Posterior vena cava (tissue), 2 donors: Measurements from ENCODE around the gene NXNL1. TPM values are rescaled to one million over a fixed set of nuclear protein-coding genes. Genes with fewer than 3 reads are reported as not detected.

Source experiments
- DNase-seq: peaks from one replicate; pipeline ENCODE4 v3.0.0-alpha.2; 2020; ENCODE audit warnings: low spot score
- intact Hi-C, 2 donors: fragments of 100-400 bp; cut with DNase I; formaldehyde crosslinking; loops; one replicate each; pipeline versions ENCODE4 v1.14.1 to v1.14.2; 2022 to 2023
- total RNA-seq, 2 donors: library from RNA; stranded (reverse); fragmentation: NEBNext Ultra II Directional; extraction: Animal tissue kit (Norgen Biotek cat#: 25700); gene quantifications; one replicate each; pipeline ENCODE4 v1.2.1, GENCODE V29; 2021
- donor health status: DM: yes; HTN: yes; CAD: no.
- donor health status: DM: yes; HTN: yes; CAD: no.

NXNL1 gene
- total RNA-seq, 2 donors from 2014 or later = not detected

- DNase-seq = no peak
- intact Hi-C loops = loop anchor here (5.0 to 10.0 kb wide), 2 partner anchors 70 to 947 kb away; partner anchors contain the start of gene SSBP4 (in 1 of the 2)
These were observed 7.0 kb upstream of the NXNL1 start for GRCh38 chr19:17467471-17468301.

GRCh38 chr19:17466487-17466850, 5.7 kb upstream of the NXNL1 start:
- no peak for DNase-seq
- intact Hi-C loops = loop anchor here (5.0 to 10.0 kb wide), 2 partner anchors 69 to 948 kb away; partner anchors contain the start of gene SSBP4 (in 1 of the 2)

GRCh38 chr19:17458970-17459369, 1.8 kb downstream of the NXNL1 start:
- intact Hi-C loops = no loop called here
- DNase-seq = no peak

- intact Hi-C loops = no loop called here
- DNase-seq = no peak
These were observed 3.1 kb downstream of the NXNL1 start for GRCh38 chr19:17457616-17458015.

- intact Hi-C loops = no loop called here
- no peak for DNase-seq
These were observed 4.6 kb downstream of the NXNL1 start for GRCh38 chr19:17456127-17456526.

GRCh38 chr19:17455308-17456123, 5.2 kb downstream of the NXNL1 start:
- no peak for DNase-seq
- intact Hi-C loops = no loop called here

- intact Hi-C loops = no loop called here
- DNase-seq = no peak
These were observed 6.1 kb downstream of the NXNL1 start for GRCh38 chr19:17454576-17455071.

- no peak for DNase-seq
- intact Hi-C loops = no loop called here
These were observed 8.9 kb downstream of the NXNL1 start for GRCh38 chr19:17451820-17452219.

- intact Hi-C loops = no loop called here
- DNase-seq = no peak
These were observed 10.3 kb downstream of the NXNL1 start for GRCh38 chr19:17450264-17451075.

GRCh38 chr19:17448131-17448967, 12.4 kb downstream of the NXNL1 start, which contains the start of gene TMEM221:
Gene TMEM221, minus strand, starts transcription at chr19:17448668. Its CDS starts 206 bp downstream, at chr19:17448462.
- peak; percentile 87 for DNase-seq
- intact Hi-C loops = no loop called here

- DNase-seq = no peak
- intact Hi-C loops = no loop called here
These were observed 13.0 kb downstream of the NXNL1 start for GRCh38 chr19:17447704-17448130.

- DNase-seq = no peak
- intact Hi-C loops = no loop called here
These were observed 15.1 kb downstream of the NXNL1 start for GRCh38 chr19:17445526-17446165.

GRCh38 chr19:17441241-17442021, 19.3 kb downstream of the NXNL1 start:
- no peak for DNase-seq
- intact Hi-C loops = no loop called here

- intact Hi-C loops = no loop called here
- DNase-seq = no peak
These were observed 23.9 kb downstream of the NXNL1 start for GRCh38 chr19:17436874-17437267.

- no peak for DNase-seq
- intact Hi-C loops = no loop called here
These were observed 24.4 kb downstream of the NXNL1 start for GRCh38 chr19:17436094-17436873.

GRCh38 chr19:17435218-17435617, 25.5 kb downstream of the NXNL1 start:
- intact Hi-C loops = no loop called here
- DNase-seq = no peak
